ENCODE results near the gene GRIN2B.

DNA sequence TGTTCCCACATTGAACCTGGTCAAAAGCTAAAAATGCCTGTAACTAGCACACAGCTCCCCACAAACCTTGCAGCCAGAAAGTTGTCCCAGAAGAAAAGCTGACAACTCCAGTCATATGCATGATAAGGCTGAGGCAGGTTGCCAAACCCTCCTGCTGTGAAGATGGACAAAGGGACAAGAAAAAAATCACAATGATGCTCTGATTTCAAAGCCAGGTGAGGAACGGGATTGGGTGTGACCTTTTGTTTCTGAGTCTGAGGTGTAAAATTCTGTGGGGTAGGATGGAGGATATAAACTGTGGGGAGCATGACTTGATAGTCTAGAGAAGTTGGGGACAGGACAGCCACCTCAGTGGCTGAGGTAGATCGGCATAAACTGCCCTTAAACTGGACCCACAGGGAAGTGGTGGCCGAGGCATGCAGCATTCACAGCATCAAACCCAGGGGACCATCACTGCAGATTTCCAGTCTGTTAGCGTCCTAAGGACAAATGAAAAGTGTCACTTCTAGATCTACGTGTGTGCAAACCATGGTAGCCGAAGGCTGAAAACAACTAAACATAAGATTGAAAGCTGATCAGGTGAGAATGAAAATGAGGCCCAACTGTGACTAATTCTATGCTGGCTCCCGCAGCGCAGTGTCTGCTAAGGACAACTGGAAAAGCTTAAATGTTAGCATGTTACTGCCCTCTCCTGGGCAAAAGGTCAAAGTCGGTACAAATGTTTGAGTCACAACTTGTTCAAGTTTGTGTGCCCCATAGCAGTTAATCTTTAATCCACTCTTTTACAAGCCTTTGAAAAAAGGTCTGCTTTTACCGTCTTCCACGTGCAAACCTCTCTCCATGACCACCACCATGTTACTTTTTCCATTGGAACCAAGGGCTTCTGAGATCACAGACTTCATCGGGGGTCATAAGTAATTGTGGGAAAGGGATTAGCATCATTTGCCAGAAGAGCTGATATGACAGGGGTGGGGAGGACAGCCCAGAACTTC is 39.8 kb downstream of the GRIN2B start:
- no peak for TF ChIP-seq POLR2A (IDR thresholded peaks at IDR 0.05; ENCODE audit: low read length)
- no peak for TF ChIP-seq GATA1 (IDR thresholded peaks at IDR 0.05; ENCODE audit: low read depth, low read length)

All from erythroblast (primary cell).